ENCODE results near the gene DPP4.

- TF ChIP-seq EZH2 (IDR thresholded peaks at IDR 0.05) (no peak), POLR2AphosphoS5 (IDR thresholded peaks at IDR 0.05; ENCODE audit: borderline replicate concordance, low read depth, low read length) (no peak), FOXP2 (optimal IDR thresholded peaks at IDR 0.05; ENCODE audit: control extremely low read depth, extremely low read length, insufficient read depth) (no peak)
Measured at GRCh38 chr2:162002623-162003235, 71.3 kb downstream of the DPP4 start.

Measured in SK-N-MC (cell line).